Measurements from ENCODE around the gene IFIT2. TPM values are rescaled to one million over a fixed set of nuclear protein-coding genes. Genes with fewer than 3 reads are reported as not detected.
"Not testable (repeated sequence)": the region's sequence is repeated elsewhere in the genome, so short reads cannot be mapped to it uniquely, and the experiment has no call there.

IFIT2 gene
- total RNA-seq, 4 donors from 2014 or later, result 0.41 to 2.1 (median 0.78) TPM

DNA sequence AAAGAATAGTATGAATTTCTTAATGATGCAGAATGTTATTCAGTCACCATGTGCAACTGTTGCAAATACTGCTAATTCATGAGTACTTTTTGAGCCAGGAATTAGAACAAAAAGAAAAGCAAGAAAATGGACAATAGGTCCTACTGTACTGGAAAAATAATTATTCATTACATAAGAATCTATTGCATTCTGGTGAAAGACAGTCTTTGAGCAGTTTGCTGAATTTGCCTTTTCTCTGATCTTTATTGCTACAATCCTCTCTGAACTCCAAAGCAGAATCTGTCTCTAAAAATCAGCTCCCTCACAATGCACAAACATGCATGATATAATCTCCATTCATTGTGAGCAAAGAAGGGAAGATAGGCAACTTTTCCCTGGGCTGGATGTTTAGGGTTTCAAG, 12.8 kb downstream of the IFIT2 start:
- TF ChIP-seq CTCF (IDR thresholded peaks at IDR 0.05 in 4 of 5, conservative IDR thresholded peaks at IDR 0.05 in 1 of 5), result no peak
- no peak for TF ChIP-seq POLR2A (IDR thresholded peaks at IDR 0.05)
- H3K36me3 ChIP-seq, result no peaks in the 10 kb centered on the region
- no peak overlapping the region for H3K4me3 ChIP-seq
- intact Hi-C loops (cut with DNase I; ENCODE audit: low total_unique reads) (no loop called here), in situ Hi-C loops (cut with MboI; ENCODE audit: low sequenced_read_pairs in 4 of 4) (no loop called here)
- ATAC-seq, result no peak
- H3K4me1 ChIP-seq, result no peaks in the 10 kb centered on the region
- DNase-seq, result no peak
- no peaks in the 10 kb centered on the region for H3K9me3 ChIP-seq
- H3K27ac ChIP-seq, result no peak overlapping the region
- H3K27me3 ChIP-seq, result no peaks in the 10 kb centered on the region

DNA sequence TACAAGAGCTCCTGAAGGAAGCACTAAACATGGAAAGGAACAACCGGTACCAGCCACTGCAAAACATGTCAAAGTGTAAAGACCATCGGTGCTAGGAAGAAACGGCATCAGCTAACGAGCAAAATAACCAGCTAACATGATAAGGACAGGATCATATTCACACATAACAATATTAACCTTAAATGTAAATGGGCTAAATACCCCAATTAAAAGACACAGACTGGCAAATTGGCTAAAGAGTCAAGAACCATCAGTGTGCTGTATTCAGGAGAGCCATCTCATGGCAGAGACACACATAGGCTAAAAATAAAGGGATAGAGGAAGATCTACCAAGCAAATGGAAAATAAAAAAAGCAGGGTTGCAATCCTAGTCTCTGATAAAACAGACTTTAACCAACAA, 16.2 kb downstream of the IFIT2 start:
- H3K4me3 ChIP-seq; DNase-seq; H3K27me3 ChIP-seq; H3K4me1 ChIP-seq; H3K9me3 ChIP-seq; H3K36me3 ChIP-seq; ATAC-seq; in situ Hi-C loops (cut with MboI; ENCODE audit: low sequenced_read_pairs in 4 of 4); intact Hi-C loops (cut with DNase I; ENCODE audit: low total_unique reads); H3K27ac ChIP-seq: not testable (repeated sequence)

- H3K4me1 ChIP-seq, result peaks cover 15 to 16% of the 10 kb centered on the region in 2 donors
- H3K4me3 ChIP-seq; H3K27ac ChIP-seq; DNase-seq; in situ Hi-C loops (cut with MboI; ENCODE audit: low sequenced_read_pairs in 4 of 4); H3K9me3 ChIP-seq; H3K27me3 ChIP-seq; H3K36me3 ChIP-seq; ATAC-seq: not testable (repeated sequence)
- intact Hi-C loops (cut with DNase I; ENCODE audit: low total_unique reads), result loop anchor here (5.0 kb wide), 1 partner anchor 52 kb away; the partner anchor contains the start of gene IFIT1B
These were observed 23.2 kb downstream of the IFIT2 start for GRCh38 chr10:89325081-89325480.

GRCh38 chr10:89325856-89326255, 24.0 kb downstream of the IFIT2 start:
- H3K27ac ChIP-seq, result peak overlapping the region in 2 of 4 donors; percentile 79 to 80
- H3K27me3 ChIP-seq; ATAC-seq; in situ Hi-C loops (cut with MboI; ENCODE audit: low sequenced_read_pairs in 4 of 4); DNase-seq; H3K36me3 ChIP-seq; H3K4me3 ChIP-seq; H3K9me3 ChIP-seq: not testable (repeated sequence)
- intact Hi-C loops (cut with DNase I; ENCODE audit: low total_unique reads), result loop anchor here (5.0 kb wide), 1 partner anchor 51 kb away; the partner anchor contains the start of gene IFIT1B
- H3K4me1 ChIP-seq, result peaks cover 16 to 21% of the 10 kb centered on the region in 2 donors

DNA sequence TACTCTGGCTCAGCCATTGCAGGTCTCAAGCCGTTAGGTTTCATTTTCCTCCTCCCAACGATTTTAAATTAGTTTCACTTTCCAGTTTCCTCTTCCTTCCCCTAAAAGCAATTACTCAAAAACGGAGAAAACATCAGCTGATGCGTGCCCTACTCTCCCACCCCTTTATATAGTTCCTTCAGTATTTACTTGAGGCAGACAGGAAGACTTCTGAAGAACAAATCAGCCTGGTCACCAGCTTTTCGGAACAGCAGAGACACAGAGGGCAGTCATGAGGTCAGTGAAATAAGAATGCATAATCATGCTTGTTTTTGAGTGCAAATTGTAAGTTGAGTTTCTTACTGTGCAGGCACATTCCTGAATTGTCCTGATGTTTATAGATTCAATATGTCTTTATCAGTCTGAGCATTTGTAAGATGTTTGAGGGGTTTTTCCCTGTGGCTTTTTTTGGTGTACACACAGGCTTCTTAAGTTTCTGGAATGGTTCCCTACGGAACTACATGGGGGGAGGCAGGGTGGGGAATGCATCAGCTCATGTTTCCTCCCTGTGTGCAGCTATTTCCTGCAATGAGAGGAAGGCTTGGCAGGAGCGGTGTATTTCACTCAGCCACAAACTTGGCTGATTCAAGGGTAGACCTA, 26.1 kb downstream of the IFIT2 start, which contains the start of gene IFIT3:
TSS of gene IFIT3 (plus strand) at position 195 of the 639 bp plus-strand sequence. CDS start at position 272, 77 bp downstream.
- ATAC-seq (peak; percentile 88 to 91), DNase-seq (peak; percentile 61 to 69)
- intact Hi-C loops (cut with DNase I; ENCODE audit: low total_unique reads) (loop anchor here (5.0 kb wide), 1 partner anchor 49 kb away; the partner anchor contains the start of gene IFIT1B), in situ Hi-C loops (cut with MboI; ENCODE audit: low sequenced_read_pairs in 4 of 4) (no loop called here)
- Histone ChIP-seq H3K4me1 (peaks cover 20 to 32% of the 10 kb centered on the region in 2 donors), H3K36me3 (no peaks in the 10 kb centered on the region), H3K27ac (peak within 1 kb of the TSS; percentile 73 to 82 (median 80)), H3K4me3 (peak within 1 kb of the TSS; percentile 45 to 55 (median 50)), H3K9me3 (no peaks in the 10 kb centered on the region), H3K27me3 (no peaks in the 10 kb centered on the region)
- TF ChIP-seq CTCF (IDR thresholded peaks at IDR 0.05 in 4 of 5, conservative IDR thresholded peaks at IDR 0.05 in 1 of 5), result no peak
- TF ChIP-seq POLR2A (IDR thresholded peaks at IDR 0.05), result peak in 1 of 2 donors; percentile 30

- ATAC-seq, result no peak
- H3K27me3 ChIP-seq, result no peaks in the 10 kb centered on the region
- no peak for DNase-seq
- no peak overlapping the region for H3K4me3 ChIP-seq
- no peak for TF ChIP-seq CTCF (IDR thresholded peaks at IDR 0.05 in 4 of 5, conservative IDR thresholded peaks at IDR 0.05 in 1 of 5)
- no peak for TF ChIP-seq POLR2A (IDR thresholded peaks at IDR 0.05)
- intact Hi-C loops (cut with DNase I; ENCODE audit: low total_unique reads), result loop anchor here (5.0 kb wide), 1 partner anchor 48 kb away; the partner anchor contains the start of gene IFIT1B
- peaks cover 31 to 44% of the 10 kb centered on the region in 2 donors for H3K4me1 ChIP-seq
- H3K9me3 ChIP-seq, result no peaks in the 10 kb centered on the region
- in situ Hi-C loops (cut with MboI; ENCODE audit: low sequenced_read_pairs in 4 of 4), result no loop called here
- H3K36me3 ChIP-seq, result no peaks in the 10 kb centered on the region
- peak overlapping the region; percentile 73 to 82 (median 80) for H3K27ac ChIP-seq
These were observed 27.3 kb downstream of the IFIT2 start for GRCh38 chr10:89329151-89329550.

DNA sequence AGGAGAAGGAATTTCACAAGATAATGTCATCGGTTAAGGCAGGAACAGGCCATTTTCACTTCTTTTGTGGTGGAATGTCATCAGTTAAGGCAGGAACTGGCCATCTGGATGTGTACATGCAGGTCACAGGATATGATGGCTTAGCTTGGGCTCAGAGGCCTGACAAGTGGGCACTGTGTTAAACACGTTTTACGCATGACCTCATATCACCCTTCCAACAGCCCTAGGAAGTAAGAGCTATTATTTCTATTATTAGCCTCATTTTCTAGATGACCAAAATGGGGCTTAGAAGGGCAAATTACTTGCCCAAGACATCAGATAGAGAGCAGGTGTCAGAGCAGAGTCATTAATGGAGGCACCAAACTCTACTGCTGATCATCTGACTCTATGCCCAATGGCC, 28.2 kb downstream of the IFIT2 start:
- Histone ChIP-seq H3K27ac (peak overlapping the region; percentile 41 to 82 (median 80)), H3K4me1 (peaks cover 32 to 47% of the 10 kb centered on the region in 2 donors)
- intact Hi-C loops (cut with DNase I; ENCODE audit: low total_unique reads); in situ Hi-C loops (cut with MboI; ENCODE audit: low sequenced_read_pairs in 4 of 4); H3K27me3 ChIP-seq; H3K9me3 ChIP-seq; ATAC-seq; H3K36me3 ChIP-seq; DNase-seq; H3K4me3 ChIP-seq: not testable (repeated sequence)

Data from gastrocnemius medialis (tissue), 4 donors.